ENCODE data around the gene NPM1.

NPM1 gene

GRCh38 chr5:171428168-171428696 is 40.6 kb downstream of the NPM1 start:
- DNase-seq (ENCODE audit: low read depth in 2 of 2), result no peak

GRCh38 chr5:171428809-171429542 is 41.3 kb downstream of the NPM1 start:
- DNase-seq (ENCODE audit: low read depth in 2 of 2), result no peak

GRCh38 chr5:171429543-171429910 is 41.9 kb downstream of the NPM1 start:
- DNase-seq (ENCODE audit: low read depth in 2 of 2), result no peak

DNA sequence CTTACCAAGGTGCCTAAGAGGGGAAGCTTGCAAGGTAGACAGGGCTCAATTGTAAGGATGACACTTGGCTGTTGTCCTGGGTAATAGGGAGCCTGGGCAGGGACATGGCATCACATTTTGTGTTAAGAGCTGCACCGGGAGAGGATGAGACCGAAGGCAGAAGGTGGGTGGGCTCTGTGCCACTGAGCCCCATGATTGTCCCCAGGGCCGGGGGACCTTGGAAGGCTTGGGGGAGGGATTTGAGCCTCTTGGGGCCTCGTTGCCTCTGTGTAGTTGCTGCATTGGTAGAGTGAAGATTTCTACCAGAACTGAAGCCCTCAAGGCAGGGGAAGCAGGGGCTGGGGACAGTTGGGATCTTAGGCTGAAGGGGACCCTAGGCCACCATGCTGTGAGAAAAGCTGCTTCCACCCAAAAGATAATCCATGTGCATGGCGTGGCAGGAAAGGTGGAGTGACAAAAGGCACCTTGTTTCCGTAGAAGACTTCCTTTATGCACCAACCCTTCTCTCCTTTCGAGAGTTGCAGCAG is 43.7 kb downstream of the NPM1 start:
- DNase-seq (ENCODE audit: low read depth in 2 of 2), result no peak

- DNase-seq (ENCODE audit: low read depth in 2 of 2), result no peak
Observed at GRCh38 chr5:171432076-171432475, 44.4 kb downstream of the NPM1 start.

GRCh38 chr5:171432583-171433351 is 45.1 kb downstream of the NPM1 start:
- no peak for DNase-seq (ENCODE audit: low read depth in 2 of 2)

- no peak for DNase-seq (ENCODE audit: low read depth in 2 of 2)
Observed at GRCh38 chr5:171433352-171433698, 45.7 kb downstream of the NPM1 start.

GRCh38 chr5:171433982-171434676 is 46.5 kb downstream of the NPM1 start:
- DNase-seq (ENCODE audit: low read depth in 2 of 2), result no peak

- no peak for DNase-seq (ENCODE audit: low read depth in 2 of 2)
Observed at GRCh38 chr5:171434874-171435273, 47.2 kb downstream of the NPM1 start.

- no peak for DNase-seq (ENCODE audit: low read depth in 2 of 2)
Observed at GRCh38 chr5:171435908-171436307, 48.3 kb downstream of the NPM1 start.

DNA sequence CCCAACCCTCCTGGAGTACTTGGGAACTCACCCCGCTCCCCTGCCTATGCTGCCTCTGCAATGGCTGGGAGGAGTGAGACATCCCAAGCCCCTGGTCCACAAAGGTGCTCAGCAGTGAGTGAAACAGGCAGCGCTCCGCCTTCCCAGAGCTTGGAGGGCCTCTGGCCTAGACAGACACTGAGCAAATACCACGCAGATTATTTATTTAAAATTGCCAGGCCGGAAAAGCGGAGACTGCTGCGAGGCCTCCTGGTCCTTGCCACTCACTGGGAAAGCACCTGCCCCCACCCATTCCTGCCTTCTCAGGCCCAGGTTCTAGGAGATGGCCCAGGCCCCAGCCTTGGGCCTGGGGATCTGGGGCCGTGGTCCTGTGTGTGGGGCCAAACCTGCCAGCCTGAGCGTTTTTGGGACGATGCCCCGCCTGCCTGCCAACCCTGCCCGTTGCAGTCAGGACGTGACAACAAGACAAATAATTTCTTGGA is 49.2 kb downstream of the NPM1 start:
- DNase-seq (ENCODE audit: low read depth in 2 of 2), result no peak

DNA sequence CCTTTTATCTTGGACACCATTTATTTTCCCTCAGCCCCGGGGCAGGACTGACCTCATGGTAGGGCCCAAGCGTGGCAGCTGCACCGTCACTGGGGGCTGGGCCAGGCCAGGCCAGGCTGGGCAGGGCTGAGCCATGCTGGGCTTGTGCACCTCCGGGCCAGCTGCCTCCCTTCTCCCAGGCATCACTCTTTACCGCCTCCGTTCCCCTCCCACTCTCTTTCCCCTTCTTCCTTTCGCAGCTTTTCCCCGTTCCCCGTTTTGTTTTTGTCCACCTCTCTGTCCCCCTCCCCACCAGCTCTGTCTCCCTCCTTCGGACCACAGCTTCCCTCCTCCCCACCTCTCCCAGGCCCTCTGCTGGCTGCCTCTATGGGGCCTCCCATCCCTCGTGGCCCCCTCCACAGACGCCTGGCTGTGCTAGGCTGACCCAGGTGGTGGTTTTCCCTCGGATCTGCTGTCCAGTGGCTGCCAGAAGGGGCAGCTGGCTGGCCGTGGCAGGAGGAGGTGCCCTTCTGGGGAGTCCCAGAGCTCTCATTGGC is 49.7 kb downstream of the NPM1 start:
- DNase-seq (ENCODE audit: low read depth in 2 of 2), result no peak

GRCh38 chr5:171438738-171439137 is 51.1 kb downstream of the NPM1 start:
- no peak for DNase-seq (ENCODE audit: low read depth in 2 of 2)

DNA sequence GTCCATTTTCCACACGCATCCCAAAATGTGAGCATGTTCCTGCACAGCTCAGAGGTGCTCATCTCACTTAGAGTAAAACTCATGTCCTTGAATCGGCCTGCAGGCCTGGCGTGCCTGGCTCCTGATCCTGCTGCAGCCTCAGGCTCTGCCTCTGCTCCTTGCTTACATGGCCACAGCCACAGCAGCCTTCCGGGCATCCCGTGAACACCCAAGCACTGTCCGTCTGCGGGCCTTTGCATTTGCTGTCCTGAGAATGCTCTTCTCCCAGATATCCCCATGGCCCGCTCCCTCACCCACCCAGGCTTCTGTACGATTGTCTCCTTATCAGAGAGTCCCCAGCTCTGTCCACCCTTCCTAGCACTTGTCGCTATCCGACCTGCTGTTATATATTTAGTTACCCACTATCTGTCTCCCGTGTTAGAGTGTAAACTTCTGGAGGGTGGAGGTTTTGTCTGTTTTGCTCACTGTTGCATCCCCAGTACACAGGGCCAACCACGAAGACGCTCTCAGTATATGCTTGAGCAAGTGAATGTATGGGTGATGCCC is 53.7 kb downstream of the NPM1 start:
- DNase-seq (ENCODE audit: low read depth in 2 of 2), result no peak

GRCh38 chr5:171442287-171443042 is 54.8 kb downstream of the NPM1 start:
- DNase-seq (ENCODE audit: low read depth in 2 of 2), result no peak

- no peak for DNase-seq (ENCODE audit: low read depth in 2 of 2)
Observed at GRCh38 chr5:171444582-171444981, 56.9 kb downstream of the NPM1 start.

GRCh38 chr5:171445644-171446516 is 58.2 kb downstream of the NPM1 start:
- no peak for DNase-seq (ENCODE audit: low read depth in 2 of 2)

DNA sequence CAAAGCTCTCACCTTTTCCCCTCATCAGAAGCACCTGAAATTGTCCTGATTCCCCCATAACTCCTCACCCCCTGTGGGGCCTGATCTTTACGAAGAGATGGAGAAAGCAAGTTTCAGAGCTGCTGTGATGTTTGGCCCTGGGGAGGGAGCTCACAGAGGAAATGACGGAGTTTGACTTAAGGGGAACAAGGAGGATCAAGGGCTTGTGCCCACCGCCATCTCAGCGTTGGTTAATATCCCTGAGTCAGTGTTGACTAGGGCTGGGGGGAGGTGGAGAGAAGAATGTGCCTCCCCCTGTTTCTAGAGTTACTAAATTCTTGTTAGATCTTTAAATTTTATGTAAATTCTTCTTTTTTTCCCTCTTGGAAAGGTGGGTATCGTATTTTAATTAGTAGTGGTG is 59.6 kb downstream of the NPM1 start:
- DNase-seq (ENCODE audit: low read depth in 2 of 2), result no peak

GRCh38 chr5:171449426-171449825 is 61.8 kb downstream of the NPM1 start:
- no peak for DNase-seq (ENCODE audit: low read depth in 2 of 2)

Measured in stimulated activated CD8-positive, alpha-beta memory T cell treated with anti-CD3 and anti-CD28 coated beads, Interleukin-2, amount 100 ng/mL, for 1 hour (primary cell).